ENCODE results near the gene CDK10.
"Not testable (repeated sequence)": the region's sequence is repeated elsewhere in the genome, so short reads cannot be mapped to it uniquely, and the experiment has no call there.

CDK10 gene, protein sequence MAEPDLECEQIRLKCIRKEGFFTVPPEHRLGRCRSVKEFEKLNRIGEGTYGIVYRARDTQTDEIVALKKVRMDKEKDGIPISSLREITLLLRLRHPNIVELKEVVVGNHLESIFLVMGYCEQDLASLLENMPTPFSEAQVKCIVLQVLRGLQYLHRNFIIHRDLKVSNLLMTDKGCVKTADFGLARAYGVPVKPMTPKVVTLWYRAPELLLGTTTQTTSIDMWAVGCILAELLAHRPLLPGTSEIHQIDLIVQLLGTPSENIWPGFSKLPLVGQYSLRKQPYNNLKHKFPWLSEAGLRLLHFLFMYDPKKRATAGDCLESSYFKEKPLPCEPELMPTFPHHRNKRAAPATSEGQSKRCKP

DNA sequence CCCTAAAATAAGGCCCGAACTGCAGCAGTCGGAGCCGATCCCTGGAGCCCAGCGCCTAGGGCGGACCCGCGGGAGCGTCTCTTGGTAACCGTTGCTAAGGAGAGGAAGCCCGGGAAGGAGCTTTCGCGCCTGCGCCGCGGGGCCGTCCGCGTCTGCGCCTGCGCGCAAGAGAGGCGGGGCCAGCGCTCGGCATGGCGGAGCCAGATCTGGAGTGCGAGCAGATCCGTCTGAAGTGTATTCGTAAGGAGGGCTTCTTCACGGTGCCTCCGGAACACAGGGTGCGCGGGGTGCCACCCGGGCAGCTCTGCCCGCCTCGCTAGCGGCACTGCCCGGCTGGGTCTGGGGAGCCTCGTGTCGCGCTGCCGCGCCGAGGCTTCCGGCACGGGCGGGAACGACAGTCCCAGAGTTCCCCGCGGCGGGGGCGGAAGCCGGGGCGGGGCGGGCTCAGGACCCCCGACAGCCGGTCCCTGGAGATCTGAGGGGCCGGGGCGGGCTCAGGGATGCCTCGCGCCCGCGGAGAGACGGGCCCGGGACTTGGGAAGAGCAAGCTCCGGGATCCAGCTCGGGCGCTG is at the start of gene CDK10:
TSS of gene CDK10 (plus strand) at position 170 of the 572 bp plus-strand sequence. CDS start at position 192, 22 bp downstream.
- DNase-seq (ENCODE audit: low read depth) = peak; percentile 88

DNA sequence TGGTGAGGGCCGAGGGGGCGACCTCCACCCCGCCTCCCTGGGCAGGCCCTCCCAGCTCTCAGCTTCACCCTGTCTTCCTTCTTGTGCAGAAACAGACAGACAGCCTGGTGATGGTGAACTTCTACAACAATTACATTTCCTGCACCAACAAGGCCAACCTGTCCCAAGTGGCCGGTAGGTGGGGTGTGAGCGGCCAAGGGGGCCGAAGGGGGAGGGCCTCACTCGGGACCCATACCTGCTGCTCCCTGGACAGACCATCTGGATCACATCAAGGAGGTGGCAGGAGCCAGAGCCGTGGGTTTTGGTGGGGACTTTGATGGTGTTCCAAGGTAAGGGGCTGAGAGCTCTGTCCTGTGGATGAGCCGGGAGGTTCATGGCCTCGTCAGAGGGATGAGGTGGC is 49.1 kb upstream of the CDK10 start:
- DNase-seq (ENCODE audit: low read depth) = no peak

DNA sequence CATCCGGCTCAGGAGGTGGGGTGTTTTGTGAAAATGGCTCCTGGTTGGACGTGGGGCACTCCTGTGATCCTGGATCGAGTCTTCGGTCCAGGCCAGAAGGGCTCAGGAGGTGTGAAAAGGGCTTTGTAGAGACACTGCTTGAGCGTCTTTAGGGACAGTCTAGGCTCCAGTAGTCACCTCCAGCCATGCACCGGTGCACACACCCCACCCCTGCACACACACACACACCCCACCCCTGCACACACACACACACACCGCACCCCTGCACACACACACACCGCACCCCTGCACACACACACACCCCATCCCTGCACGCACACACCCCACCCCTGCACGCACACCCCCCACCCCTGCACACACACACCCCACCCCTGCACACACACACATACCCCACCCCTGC is 48.0 kb upstream of the CDK10 start:
- no peak for DNase-seq (ENCODE audit: low read depth)

DNA sequence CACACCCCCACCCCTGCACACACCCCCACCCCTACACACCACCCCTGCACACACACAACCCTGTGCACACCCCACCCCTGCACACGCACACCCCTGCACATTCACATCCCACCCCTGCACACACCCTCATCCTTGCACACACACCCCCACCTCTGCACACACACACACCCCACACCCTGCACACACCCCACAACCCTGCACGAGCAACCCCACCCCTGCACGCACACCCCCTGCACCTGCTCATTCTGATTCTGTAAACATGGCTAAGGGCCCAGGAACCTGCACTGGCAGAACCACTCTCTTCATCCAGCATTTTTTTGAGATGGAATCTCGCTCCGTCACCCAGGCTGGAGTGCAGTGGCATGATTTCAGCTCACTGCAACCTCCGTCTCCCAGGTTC is 47.1 kb upstream of the CDK10 start:
- no peak for DNase-seq (ENCODE audit: low read depth)

DNA sequence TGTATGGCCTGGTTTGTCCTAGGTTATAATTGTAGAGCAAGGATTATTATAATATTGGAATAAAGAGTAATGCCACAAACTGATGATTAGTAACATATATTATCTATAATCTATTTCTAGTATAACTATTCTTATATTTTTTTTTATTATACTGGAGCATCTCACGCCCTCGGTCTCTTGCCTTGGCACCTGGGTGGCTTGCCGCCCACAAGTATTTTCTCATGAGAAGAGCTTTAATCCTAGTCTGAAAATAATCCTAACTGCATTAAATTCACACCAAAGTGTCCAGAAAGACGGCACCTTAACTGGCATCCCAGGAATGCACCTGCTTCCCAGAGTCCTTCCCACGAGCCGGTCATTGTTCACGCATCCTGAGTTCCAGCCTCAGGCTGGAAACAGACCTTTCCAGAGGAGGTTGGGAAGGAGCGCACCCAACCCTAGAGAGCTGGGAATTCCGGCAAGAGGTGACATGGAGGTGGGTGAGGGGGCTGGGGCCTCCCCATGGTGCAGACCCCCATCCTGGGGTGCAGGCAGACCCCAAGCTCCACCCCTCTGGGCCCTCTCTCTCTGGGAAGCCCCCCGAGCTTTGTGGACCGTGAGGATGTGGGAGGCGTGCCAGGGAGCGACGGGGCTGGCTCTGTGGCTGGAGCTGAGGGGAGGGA is 44.9 kb upstream of the CDK10 start:
- no peak for DNase-seq (ENCODE audit: low read depth)

DNA sequence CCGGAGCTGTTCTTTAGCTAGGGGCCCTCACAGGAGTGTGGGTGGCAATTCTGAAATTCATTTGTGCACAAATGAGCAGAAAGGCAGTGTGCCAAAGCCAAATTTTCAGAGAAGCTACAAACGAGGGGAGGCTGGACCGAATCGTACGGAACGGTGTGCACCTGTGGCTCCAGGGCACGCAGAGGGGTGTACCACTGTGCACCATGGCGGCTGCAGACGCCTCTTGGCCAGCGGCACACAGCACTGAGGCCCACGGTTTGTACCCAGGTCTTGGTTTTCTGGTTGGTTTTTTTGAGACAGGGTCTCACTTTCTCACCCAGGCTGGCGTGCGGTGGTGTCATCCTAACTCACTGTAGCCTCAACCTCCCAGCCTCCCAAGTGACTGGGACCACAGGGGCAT is 43.9 kb upstream of the CDK10 start:
- no peak for DNase-seq (ENCODE audit: low read depth)

DNA sequence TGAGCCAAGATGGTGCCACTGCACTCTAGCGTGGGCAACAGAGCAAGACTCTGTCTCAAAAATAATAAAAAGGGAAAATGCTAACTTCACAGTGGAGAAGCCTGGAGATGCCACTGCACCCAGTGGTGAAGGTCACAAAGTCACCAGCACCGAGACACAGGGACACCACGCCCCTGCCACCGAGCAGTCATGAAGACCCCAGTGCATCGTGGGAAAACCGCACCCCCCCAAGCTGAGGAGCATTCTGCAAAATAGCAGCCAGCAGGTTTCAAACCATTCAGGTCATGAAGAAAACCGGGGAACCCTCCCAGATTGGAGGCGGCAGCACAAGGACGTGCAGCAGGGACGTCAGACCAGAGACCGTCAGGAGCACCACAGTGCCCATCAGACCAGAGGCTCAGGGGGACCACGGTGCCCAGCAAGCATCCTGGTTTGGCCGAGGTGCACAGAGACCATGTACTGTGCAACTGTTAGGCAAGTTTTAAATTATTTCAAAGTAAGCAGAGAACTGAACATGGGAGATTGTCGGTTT is 42.7 kb upstream of the CDK10 start:
- DNase-seq (ENCODE audit: low read depth) = no peak

DNA sequence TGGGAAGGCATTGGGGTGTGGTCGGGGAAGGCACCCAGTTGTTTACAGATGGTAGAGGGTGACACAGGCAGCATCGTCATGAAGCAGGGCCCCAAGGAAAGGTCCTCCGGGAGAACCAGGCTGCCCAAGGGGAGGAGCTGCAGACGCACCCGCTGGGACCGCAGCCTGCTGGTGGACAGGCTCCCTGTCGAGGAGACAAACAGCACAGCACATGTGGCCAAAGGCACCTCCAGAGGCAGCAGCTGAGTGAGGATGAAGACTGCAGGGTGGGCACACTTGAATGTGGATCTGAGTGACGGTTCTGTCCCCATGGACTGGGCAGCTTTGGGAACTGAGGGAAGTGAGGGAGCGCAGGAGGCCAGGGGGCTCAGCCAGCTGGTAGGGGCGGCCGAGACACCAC is 41.4 kb upstream of the CDK10 start:
- no peak for DNase-seq (ENCODE audit: low read depth)

DNA sequence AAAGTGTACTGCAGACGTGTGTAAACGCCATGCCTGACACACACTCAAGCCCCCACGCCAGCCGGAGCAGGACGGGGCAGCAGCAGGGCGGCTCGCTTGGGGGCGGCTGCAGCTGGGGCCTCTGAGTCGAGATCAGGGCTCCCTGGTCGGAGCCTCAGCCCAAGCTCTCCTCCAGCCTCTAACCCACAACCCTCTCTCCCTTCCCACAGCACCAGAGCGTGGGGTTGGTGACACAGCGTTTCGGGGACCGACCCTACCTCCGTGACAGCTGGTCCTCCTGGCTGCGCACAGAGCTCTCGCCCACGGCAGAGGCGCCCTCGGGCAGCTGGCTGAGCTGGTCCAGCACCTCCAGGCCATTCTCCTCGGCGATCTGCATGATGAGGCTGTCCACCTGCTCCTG is 40.2 kb upstream of the CDK10 start:
- DNase-seq (ENCODE audit: low read depth) = no peak

DNA sequence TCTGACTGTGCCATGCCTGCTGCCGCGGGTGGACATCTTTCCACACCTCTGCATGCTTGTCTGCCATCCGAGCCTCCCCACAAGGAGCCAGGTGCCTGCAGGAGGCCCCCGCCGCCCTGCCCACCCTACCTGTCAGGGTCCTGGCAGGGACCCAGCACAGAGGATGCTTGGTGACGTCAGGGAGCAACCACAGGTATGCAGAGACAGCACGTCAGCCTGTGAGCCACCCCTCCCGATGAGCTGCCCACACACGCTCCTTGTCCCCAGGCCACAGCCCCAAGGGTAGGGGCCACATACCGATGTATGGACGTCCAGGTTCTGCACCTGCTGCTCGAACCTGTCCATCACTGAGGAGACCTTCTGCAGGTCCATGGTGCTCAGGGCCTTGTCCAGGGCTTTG is 39.6 kb upstream of the CDK10 start:
- DNase-seq (ENCODE audit: low read depth) = no peak

DNA sequence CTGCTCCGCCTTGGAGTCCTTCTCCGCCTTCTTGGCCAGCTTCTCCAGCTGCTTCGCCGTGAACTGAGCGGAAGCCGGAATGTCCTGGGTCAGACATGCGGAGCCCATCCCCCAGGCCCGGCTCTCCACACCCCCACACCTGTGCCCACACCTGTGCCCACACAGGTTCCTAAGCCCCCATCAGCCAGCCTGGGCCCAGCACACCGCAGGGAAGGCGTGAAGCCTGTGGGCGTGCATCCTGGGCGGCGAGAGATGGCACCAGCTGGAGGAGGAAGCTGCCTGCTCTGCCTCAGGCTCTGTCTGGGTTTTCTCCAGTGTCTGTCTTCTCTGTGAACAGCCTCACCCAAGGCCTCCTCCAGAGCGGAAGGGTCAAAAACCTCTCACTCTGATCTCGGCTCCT is 34.9 kb upstream of the CDK10 start:
- DNase-seq (ENCODE audit: low read depth) = no peak

DNA sequence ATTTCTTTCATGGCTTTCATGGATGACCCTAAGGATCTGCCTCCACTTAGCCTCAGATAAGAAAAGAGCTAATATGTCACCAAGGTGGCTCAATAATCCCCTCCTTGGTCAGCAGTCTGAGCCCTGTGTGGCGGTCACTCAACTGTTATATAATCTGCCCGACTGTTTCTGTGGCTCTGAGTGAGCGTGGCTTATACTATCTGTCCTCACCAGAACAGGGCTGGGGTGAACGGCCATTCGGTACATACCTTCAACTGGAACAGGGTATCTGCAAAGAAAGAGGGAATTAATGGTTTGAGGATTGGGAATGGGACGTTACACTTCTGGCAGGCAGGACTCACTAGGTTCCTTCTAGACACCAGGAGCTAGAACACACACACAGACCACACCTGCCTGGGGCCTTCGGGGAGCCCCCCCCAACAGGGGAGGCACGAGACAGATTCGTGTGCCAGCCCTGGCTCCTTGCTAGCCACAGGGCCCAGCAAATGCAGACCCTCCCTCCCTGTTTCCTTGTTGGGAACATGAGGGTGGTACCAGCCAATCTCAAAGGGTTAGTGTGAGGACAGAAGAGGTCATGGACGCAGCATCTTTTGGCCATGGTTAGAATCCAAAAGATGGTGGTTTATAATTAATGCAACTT is 32.7 kb upstream of the CDK10 start:
- DNase-seq (ENCODE audit: low read depth) = no peak

DNA sequence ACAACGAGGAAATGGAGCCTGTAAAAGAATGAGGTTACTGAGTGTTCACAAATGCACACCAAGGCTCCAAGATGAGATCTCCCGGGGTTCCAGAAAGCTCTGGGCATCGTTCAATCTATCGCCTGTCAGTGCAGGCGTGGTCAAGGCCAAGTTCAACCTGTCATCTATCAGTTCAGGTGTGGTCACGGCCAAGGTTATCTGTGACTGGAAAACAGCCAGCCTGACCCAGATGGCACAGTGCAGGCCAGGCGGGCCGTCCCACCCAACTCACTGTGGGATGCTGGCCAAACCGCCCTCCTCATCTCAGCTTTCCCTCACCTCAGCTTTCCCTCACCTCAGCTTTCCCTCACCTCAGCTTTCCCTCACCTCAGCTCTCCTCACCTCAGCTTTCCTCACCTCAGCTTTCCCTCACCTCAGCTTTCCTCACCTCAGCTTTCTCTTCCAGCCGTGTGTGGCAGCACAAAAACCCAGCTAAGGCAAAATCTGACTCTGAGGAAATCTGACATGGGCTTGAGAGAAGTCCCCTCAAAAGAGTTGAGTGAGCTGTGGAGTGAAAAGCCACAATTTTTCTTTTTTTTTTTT is 31.3 kb upstream of the CDK10 start:
- no peak for DNase-seq (ENCODE audit: low read depth)

DNA sequence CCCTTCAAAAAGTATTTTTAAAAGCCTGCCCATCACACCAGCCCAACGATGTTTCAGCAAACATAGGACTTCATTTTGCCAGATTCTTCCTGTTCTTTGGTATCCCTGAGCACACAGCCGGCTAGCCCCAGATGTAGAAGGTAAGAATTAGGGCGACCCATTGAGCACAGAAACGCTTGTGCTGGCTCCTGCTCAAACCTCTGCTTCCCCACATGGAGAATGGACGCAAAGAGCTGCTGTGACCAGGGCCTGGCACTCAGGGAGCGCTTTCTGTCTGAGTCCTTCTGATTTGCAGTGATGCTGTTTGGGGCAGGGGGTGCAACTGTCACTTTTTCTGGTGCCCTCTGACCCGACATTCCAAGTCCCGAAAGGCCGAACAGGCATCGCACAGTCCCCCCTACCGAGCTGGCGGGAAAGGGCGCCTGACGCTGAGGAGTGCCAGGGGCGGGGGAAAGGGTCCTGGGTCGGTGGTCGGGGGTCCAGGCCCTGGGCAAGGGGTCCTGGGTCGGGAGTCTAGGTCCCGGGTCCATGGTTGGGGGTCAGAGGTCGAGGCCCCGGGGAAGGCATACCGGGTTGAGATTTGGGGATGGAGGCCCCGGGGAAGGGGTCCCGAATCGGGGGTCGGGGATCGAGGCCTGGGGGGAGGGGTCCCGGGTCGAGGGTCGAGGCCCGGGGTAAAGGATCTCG is 29.9 kb upstream of the CDK10 start:
- no peak for DNase-seq (ENCODE audit: low read depth)

DNA sequence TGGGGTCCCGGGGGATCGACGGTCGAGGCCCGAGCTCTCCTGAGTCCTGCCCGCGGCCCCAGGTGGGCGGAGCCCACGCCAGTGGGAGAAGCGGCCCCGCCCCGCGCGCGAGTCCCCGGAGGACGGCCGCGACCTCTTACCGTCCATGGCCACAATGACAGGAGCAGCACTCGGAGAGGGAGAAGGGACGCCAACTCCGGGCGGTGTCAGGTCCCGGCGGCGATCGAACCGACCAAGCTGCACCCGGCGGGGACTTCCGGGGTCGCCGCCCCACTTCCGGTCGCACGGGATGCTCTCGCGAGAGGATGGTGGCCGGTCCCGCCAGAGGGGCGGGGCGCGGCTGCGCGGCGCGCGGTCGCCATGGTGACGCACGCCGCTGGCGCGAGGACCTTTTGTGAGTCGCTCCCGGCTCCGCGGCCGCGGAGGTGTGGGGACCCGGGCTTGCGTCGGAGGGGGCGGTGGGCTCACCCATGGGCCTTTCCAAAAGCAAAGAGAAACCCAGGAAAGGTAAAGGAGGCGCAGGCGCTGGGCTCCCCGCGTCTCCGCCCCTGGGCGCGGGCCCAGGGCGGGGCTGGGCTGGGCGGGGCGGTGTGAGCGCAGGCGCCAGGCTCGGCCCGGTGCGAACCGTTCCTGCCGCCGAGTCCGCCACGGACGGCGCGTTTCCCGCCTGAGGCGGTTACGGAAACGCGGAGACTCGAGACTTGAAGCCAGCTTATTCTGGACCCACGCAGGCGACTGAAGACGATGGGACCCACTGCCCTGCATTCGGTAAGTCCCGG is 28.9 kb upstream of the CDK10 start, which contains the start of the genes CHMP1A and SPATA33:
TSS of gene CHMP1A (minus strand) at position 267 of the 779 bp plus-strand sequence. CDS start at position 147, 120 bp downstream.
TSS of gene SPATA33 (plus strand) at position 395 of the 779 bp plus-strand sequence. CDS start at position 471, 76 bp downstream.
- DNase-seq (ENCODE audit: low read depth) = peak; percentile 86

DNA sequence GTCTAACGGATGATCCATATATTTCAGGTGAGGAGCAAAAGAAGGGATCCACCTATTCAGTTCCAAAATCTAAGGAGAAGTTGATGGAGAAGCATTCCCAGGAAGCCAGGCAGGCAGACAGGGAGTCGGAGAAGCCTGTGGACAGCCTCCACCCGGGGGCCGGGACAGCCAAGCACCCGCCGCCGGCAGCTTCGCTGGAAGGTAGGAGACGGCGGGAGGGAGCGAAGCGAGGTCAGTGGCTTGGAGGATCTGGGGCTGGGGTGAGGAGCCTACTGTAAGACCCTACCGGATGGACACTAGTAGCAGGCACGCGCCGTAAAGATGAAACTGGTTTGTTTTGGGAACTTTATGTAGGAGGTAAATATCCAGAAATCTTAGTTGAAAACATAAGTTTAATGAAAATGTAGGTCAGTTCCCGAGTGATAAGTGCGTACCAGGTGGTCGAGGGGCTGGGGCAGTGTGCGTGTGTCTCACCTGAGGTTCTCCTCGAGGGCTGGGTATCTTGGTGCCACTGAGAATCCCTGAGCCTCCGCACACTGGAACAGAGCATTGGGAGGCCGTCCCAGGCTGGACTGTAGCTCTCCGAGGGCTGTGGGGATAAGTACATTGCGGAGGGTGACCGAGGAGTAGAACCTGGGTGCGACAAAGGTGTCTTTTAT is 28.1 kb upstream of the CDK10 start:
- DNase-seq (ENCODE audit: low read depth) = peak; percentile 31

DNA sequence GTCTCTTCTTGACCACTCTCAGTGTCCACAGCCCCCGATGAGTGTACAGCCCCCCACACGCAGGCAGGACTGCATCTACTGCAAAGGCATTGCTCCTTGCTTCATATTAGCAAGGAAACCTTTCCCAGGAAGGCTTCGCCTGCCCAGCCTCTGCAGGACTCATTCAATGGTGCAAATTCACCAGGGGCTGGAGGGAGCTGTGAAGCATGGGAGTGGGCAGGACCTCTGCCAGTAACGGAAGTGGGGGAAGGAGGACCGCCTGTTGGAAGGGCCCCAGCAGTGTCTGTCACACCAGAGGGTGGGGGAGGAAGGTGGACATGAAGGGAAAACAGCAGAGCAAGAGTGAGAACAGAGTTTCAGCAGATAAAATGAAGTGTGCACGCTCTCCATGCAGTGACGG is 26.3 kb upstream of the CDK10 start:
- no peak for DNase-seq (ENCODE audit: low read depth)

DNA sequence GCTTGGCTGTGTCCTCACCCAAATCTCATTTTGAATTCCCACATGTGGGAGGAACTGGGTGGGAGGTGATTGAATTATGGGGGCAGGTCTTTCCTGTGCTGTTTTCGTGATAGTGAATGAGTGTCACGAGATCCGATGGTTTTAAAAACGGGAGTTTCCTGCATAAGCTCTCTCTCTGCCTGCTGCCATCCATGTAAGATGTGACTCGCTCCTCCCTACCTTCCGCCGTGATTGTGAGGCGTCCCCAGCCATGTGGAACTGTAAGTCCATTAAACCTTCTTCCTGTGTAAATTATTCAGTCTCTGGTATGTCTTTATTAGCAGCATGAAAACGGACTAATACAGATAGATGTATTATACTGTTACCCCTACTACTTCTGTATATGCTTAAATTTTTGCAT is 25.3 kb upstream of the CDK10 start:
- no peak for DNase-seq (ENCODE audit: low read depth)

DNA sequence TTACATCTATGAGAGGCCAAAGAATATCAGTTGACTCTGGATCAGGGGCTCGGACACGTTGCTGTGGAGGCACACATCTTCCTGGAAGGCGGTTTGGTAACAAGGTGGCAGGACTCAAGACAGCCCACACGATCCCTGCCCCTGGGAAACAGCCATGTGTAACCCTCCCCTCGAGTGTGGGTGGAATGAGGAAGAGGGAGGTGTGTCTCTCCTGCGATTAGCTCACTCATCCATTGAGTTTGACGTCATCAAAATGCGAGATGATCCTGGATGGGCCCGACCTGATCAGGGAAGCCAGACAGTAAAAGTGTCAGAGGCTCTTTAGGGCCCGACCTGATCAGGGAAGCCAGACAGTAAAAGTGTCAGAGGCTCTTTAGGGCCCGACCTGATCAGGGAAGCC is 22.3 kb upstream of the CDK10 start:
- DNase-seq (ENCODE audit: low read depth) = not testable (repeated sequence)

DNA sequence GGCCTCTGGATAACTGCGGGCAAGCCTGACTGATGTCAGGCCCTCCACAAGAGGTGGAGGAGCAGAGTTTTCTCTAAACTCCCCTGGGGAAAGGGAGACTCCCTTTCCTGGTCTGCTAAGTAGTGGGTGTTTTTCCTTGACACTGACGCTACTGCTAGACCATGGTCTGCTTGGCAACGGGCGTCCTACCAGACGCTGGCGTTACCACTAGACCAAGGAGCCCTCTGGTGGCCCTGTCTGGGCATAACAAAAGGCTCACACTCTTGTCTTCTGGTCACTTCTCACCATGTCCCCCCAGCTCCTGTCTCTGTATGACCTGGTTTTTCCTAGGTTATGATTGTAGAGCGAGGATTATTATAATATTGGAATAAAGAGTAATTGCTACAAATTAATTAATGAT is 19.5 kb upstream of the CDK10 start:
- peak; percentile 49 for DNase-seq (ENCODE audit: low read depth)

Data from EH (cell line).